ENCODE results near the gene IL17C. TPM values are rescaled to one million over a fixed set of nuclear protein-coding genes. Genes with fewer than 3 reads are reported as not detected.
A peak's percentile ranks its signal among the peaks of the same experiment; 100 is the strongest.
"Not testable (repeated sequence)": the region's sequence is repeated elsewhere in the genome, so short reads cannot be mapped to it uniquely, and the experiment has no call there.

Gene IL17C
- total and polyA plus RNA-seq, 4 donors: not detected

- Histone ChIP-seq H3K4me1 (ENCODE audit: control insufficient read depth, insufficient read depth, low read length) (peaks cover 19% of the 10 kb centered on the region), H3K4me3 (ENCODE audit: low read depth, low read length) (no peak overlapping the region), H3K9me3 (ENCODE audit: control insufficient read depth, insufficient read depth, low read length) (no peaks in the 10 kb centered on the region), H3K27ac (ENCODE audit: low read depth, low read length) (no peak overlapping the region), H3K36me3 (ENCODE audit: control insufficient read depth, insufficient read depth, low read length) (peaks cover 75% of the 10 kb centered on the region), H3K27me3 (ENCODE audit: control insufficient read depth, insufficient read depth, low read length) (no peaks in the 10 kb centered on the region)
- 89% methylated on average over 17 of the region's 17 CpGs for WGBS (ENCODE audit: insufficient coverage)
- DNase-seq (ENCODE audit: low read depth in 4 of 6, low spot score in 6 of 6): peak in 3 of 6 donors; percentile 12 to 83 (median 70)
Observed at GRCh38 chr16:88606148-88606757, 32.1 kb upstream of the IL17C start.

- H3K4me3 ChIP-seq (ENCODE audit: low read depth, low read length): no peak overlapping the region
- no peak for DNase-seq (ENCODE audit: low read depth in 4 of 6, low spot score in 6 of 6)
- H3K27me3 ChIP-seq (ENCODE audit: control insufficient read depth, insufficient read depth, low read length): no peaks in the 10 kb centered on the region
- peaks cover 67% of the 10 kb centered on the region for H3K36me3 ChIP-seq (ENCODE audit: control insufficient read depth, insufficient read depth, low read length)
- H3K4me1 ChIP-seq (ENCODE audit: control insufficient read depth, insufficient read depth, low read length): peaks cover 25% of the 10 kb centered on the region
- no peak overlapping the region for H3K27ac ChIP-seq (ENCODE audit: low read depth, low read length)
- no CpG with 5 or more reads among the region's 6 CpGs for WGBS (ENCODE audit: insufficient coverage)
- no peaks in the 10 kb centered on the region for H3K9me3 ChIP-seq (ENCODE audit: control insufficient read depth, insufficient read depth, low read length)
Observed at GRCh38 chr16:88608076-88608475, 30.3 kb upstream of the IL17C start.

GRCh38 chr16:88609426-88609825 lies 28.9 kb upstream of the IL17C start:
- H3K36me3 ChIP-seq (ENCODE audit: control insufficient read depth, insufficient read depth, low read length): peaks cover 69% of the 10 kb centered on the region
- not testable (repeated sequence) for H3K9me3 ChIP-seq (ENCODE audit: control insufficient read depth, insufficient read depth, low read length); H3K4me3 ChIP-seq (ENCODE audit: low read depth, low read length); DNase-seq (ENCODE audit: low read depth in 4 of 6, low spot score in 6 of 6); H3K27me3 ChIP-seq (ENCODE audit: control insufficient read depth, insufficient read depth, low read length); H3K27ac ChIP-seq (ENCODE audit: low read depth, low read length)
- WGBS (ENCODE audit: insufficient coverage): 97% methylated on average over 8 of the region's 8 CpGs
- H3K4me1 ChIP-seq (ENCODE audit: control insufficient read depth, insufficient read depth, low read length): peaks cover 31% of the 10 kb centered on the region

GRCh38 chr16:88610080-88610479 lies 28.3 kb upstream of the IL17C start:
- 73% methylated on average over 5 of the region's 6 CpGs for WGBS (ENCODE audit: insufficient coverage)
- H3K27ac ChIP-seq (ENCODE audit: low read depth, low read length): no peak overlapping the region
- H3K4me3 ChIP-seq (ENCODE audit: low read depth, low read length): no peak overlapping the region
- no peaks in the 10 kb centered on the region for H3K27me3 ChIP-seq (ENCODE audit: control insufficient read depth, insufficient read depth, low read length)
- H3K9me3 ChIP-seq (ENCODE audit: control insufficient read depth, insufficient read depth, low read length): no peaks in the 10 kb centered on the region
- H3K36me3 ChIP-seq (ENCODE audit: control insufficient read depth, insufficient read depth, low read length): peaks cover 69% of the 10 kb centered on the region
- no peak for DNase-seq (ENCODE audit: low read depth in 4 of 6, low spot score in 6 of 6)
- H3K4me1 ChIP-seq (ENCODE audit: control insufficient read depth, insufficient read depth, low read length): peaks cover 35% of the 10 kb centered on the region

GRCh38 chr16:88610909-88611812 lies 27.2 kb upstream of the IL17C start:
- DNase-seq (ENCODE audit: low read depth in 4 of 6, low spot score in 6 of 6): peak; percentile 29 to 93 (median 54)
- no peak overlapping the region for H3K27ac ChIP-seq (ENCODE audit: low read depth, low read length)
- peak overlapping the region; percentile 9 for H3K4me3 ChIP-seq (ENCODE audit: low read depth, low read length)
- 24% methylated on average over 46 of the region's 49 CpGs for WGBS (ENCODE audit: insufficient coverage)
- peaks cover 33% of the 10 kb centered on the region for H3K4me1 ChIP-seq (ENCODE audit: control insufficient read depth, insufficient read depth, low read length)
- no peaks in the 10 kb centered on the region for H3K9me3 ChIP-seq (ENCODE audit: control insufficient read depth, insufficient read depth, low read length)
- no peaks in the 10 kb centered on the region for H3K27me3 ChIP-seq (ENCODE audit: control insufficient read depth, insufficient read depth, low read length)
- H3K36me3 ChIP-seq (ENCODE audit: control insufficient read depth, insufficient read depth, low read length): peaks cover 69% of the 10 kb centered on the region

- H3K36me3 ChIP-seq (ENCODE audit: control insufficient read depth, insufficient read depth, low read length): peaks cover 78% of the 10 kb centered on the region
- no peak for DNase-seq (ENCODE audit: low read depth in 4 of 6, low spot score in 6 of 6)
- H3K9me3 ChIP-seq (ENCODE audit: control insufficient read depth, insufficient read depth, low read length): no peaks in the 10 kb centered on the region
- 94% methylated on average over 5 of the region's 10 CpGs for WGBS (ENCODE audit: insufficient coverage)
- H3K27me3 ChIP-seq (ENCODE audit: control insufficient read depth, insufficient read depth, low read length): no peaks in the 10 kb centered on the region
- no peak overlapping the region for H3K27ac ChIP-seq (ENCODE audit: low read depth, low read length)
- no peak overlapping the region for H3K4me3 ChIP-seq (ENCODE audit: low read depth, low read length)
- H3K4me1 ChIP-seq (ENCODE audit: control insufficient read depth, insufficient read depth, low read length): peaks cover 29% of the 10 kb centered on the region
Observed at GRCh38 chr16:88613293-88613692, 25.1 kb upstream of the IL17C start.

- Histone ChIP-seq H3K4me1 (ENCODE audit: control insufficient read depth, insufficient read depth, low read length) (peaks cover 33% of the 10 kb centered on the region), H3K27me3 (ENCODE audit: control insufficient read depth, insufficient read depth, low read length) (no peaks in the 10 kb centered on the region), H3K9me3 (ENCODE audit: control insufficient read depth, insufficient read depth, low read length) (no peaks in the 10 kb centered on the region), H3K36me3 (ENCODE audit: control insufficient read depth, insufficient read depth, low read length) (peaks cover 81% of the 10 kb centered on the region), H3K27ac (ENCODE audit: low read depth, low read length) (peak overlapping the region; percentile 15), H3K4me3 (ENCODE audit: low read depth, low read length) (no peak overlapping the region)
- no peak for DNase-seq (ENCODE audit: low read depth in 4 of 6, low spot score in 6 of 6)
- WGBS (ENCODE audit: insufficient coverage): 84% methylated on average over 19 of the region's 19 CpGs
Observed at GRCh38 chr16:88613911-88614817, 24.2 kb upstream of the IL17C start.

- peaks cover 37% of the 10 kb centered on the region for H3K4me1 ChIP-seq (ENCODE audit: control insufficient read depth, insufficient read depth, low read length)
- no peak overlapping the region for H3K27ac ChIP-seq (ENCODE audit: low read depth, low read length)
- H3K36me3 ChIP-seq (ENCODE audit: control insufficient read depth, insufficient read depth, low read length): peaks cover 79% of the 10 kb centered on the region
- WGBS (ENCODE audit: insufficient coverage): 80% methylated on average over 17 of the region's 19 CpGs
- H3K9me3 ChIP-seq (ENCODE audit: control insufficient read depth, insufficient read depth, low read length): no peaks in the 10 kb centered on the region
- no peak overlapping the region for H3K4me3 ChIP-seq (ENCODE audit: low read depth, low read length)
- no peaks in the 10 kb centered on the region for H3K27me3 ChIP-seq (ENCODE audit: control insufficient read depth, insufficient read depth, low read length)
- DNase-seq (ENCODE audit: low read depth in 4 of 6, low spot score in 6 of 6): no peak
Observed at GRCh38 chr16:88614818-88615580, 23.4 kb upstream of the IL17C start.

- no peak for DNase-seq (ENCODE audit: low read depth in 4 of 6, low spot score in 6 of 6)
- no peaks in the 10 kb centered on the region for H3K27me3 ChIP-seq (ENCODE audit: control insufficient read depth, insufficient read depth, low read length)
- no peak overlapping the region for H3K27ac ChIP-seq (ENCODE audit: low read depth, low read length)
- peaks cover 69% of the 10 kb centered on the region for H3K36me3 ChIP-seq (ENCODE audit: control insufficient read depth, insufficient read depth, low read length)
- WGBS (ENCODE audit: insufficient coverage): 90% methylated on average over 10 of the region's 13 CpGs
- peaks cover 28% of the 10 kb centered on the region for H3K4me1 ChIP-seq (ENCODE audit: control insufficient read depth, insufficient read depth, low read length)
- no peaks in the 10 kb centered on the region for H3K9me3 ChIP-seq (ENCODE audit: control insufficient read depth, insufficient read depth, low read length)
- no peak overlapping the region for H3K4me3 ChIP-seq (ENCODE audit: low read depth, low read length)
Observed at GRCh38 chr16:88616320-88616719, 22.1 kb upstream of the IL17C start.

All from spinal cord (tissue), 10 donors.